HEK293T (cell line): ENCODE data around the gene COA1.

Experiments
- ARNT ChIP-seq: fragments of 450-650 bp; IDR thresholded peaks from 2 replicates; pipeline ENCODE4 v1.6.1; 2017; ENCODE audit warnings: mild to moderate bottlenecking
- BHLHE40 ChIP-seq: fragments of 450-650 bp; IDR thresholded peaks from 2 replicates; pipeline ENCODE4 v1.6.1; 2016; ENCODE audit warnings: mild to moderate bottlenecking, moderate library complexity, borderline replicate concordance
- CTBP1 ChIP-seq: fragments of 450-650 bp; IDR thresholded peaks from 2 replicates; pipeline ENCODE4 v1.6.1; 2016; ENCODE audit warnings: borderline replicate concordance
- ELF4 ChIP-seq: fragments of 450-650 bp; IDR thresholded peaks from 2 replicates; pipeline ENCODE4 v1.6.1; 2017; ENCODE audit warnings: antibody characterized with exemption
- FOXK2 ChIP-seq: fragments of 450-650 bp; IDR thresholded peaks from 2 replicates; pipeline ENCODE4 v1.6.1; 2016; ENCODE audit warnings: mild to moderate bottlenecking
- FOXM1 ChIP-seq: fragments of 450-650 bp; IDR thresholded peaks from 2 replicates; pipeline ENCODE4 v1.6.1; 2017; ENCODE audit warnings: mild to moderate bottlenecking, borderline replicate concordance
- SP1 ChIP-seq: fragments of 450-650 bp; IDR thresholded peaks from 2 replicates; pipeline ENCODE4 v1.6.1; 2017
- SUZ12 ChIP-seq: fragments of 450-650 bp; IDR thresholded peaks from 2 replicates; pipeline ENCODE4 v1.6.1; 2016; ENCODE audit warnings: mild to moderate bottlenecking
- TARDBP ChIP-seq: fragments of 450-650 bp; IDR thresholded peaks from 2 replicates; pipeline ENCODE4 v1.6.1; 2016
- ZNF384 ChIP-seq: fragments of 450-650 bp; IDR thresholded peaks from 2 replicates; pipeline ENCODE4 v1.6.1; 2016
- TF ChIP-seq, protein P1 (sequence below): fragments of 450-650 bp; IDR thresholded peaks from 2 replicates; pipeline ENCODE4 v1.6.1; 2016

GRCh38 chr7:43668035-43668434, 61.3 kb downstream of the COA1 start:
- no peak for TF ChIP-seq SUZ12
- no peak for TF ChIP-seq SP1
- TF ChIP-seq ELF4: no peak
- TF ChIP-seq BHLHE40: no peak
- TF ChIP-seq FOXM1: no peak
- no peak for TF ChIP-seq FOXK2
- TF ChIP-seq, protein P1, sequence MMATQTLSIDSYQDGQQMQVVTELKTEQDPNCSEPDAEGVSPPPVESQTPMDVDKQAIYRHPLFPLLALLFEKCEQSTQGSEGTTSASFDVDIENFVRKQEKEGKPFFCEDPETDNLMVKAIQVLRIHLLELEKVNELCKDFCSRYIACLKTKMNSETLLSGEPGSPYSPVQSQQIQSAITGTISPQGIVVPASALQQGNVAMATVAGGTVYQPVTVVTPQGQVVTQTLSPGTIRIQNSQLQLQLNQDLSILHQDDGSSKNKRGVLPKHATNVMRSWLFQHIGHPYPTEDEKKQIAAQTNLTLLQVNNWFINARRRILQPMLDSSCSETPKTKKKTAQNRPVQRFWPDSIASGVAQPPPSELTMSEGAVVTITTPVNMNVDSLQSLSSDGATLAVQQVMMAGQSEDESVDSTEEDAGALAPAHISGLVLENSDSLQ: no peak
- TF ChIP-seq CTBP1: no peak
- TF ChIP-seq ZNF384: no peak
- TF ChIP-seq ARNT: no peak
- no peak for TF ChIP-seq TARDBP
